Endothelial cell of umbilical vein (primary cell): ENCODE data around the gene PCMTD2. TPM values are rescaled to one million over a fixed set of nuclear protein-coding genes. Genes with fewer than 3 reads are reported as not detected.

Experiments
- BruUV-seq: library from RNA; stranded (reverse); fragments of 400-500 nt; replicated peaks from 2 replicates; lab custom pipeline; 2021; lab: Mats Ljungman, UMichigan
- CTCF ChIA-PET: fragments of 300-600, 350-600 bp; sonication (Branson Sonifier 250); formaldehyde crosslinking; loops from one replicate; lab custom pipeline; 2021; ENCODE audit warnings: antibody characterized with exemption, inconsistent platforms; lab: Charles Lee
- POLR2A ChIA-PET: fragments of 300-600, 350-600 bp; sonication (Branson Sonifier 250); formaldehyde crosslinking; loops from one replicate; lab custom pipeline; 2021; ENCODE audit warnings: antibody characterized with exemption, inconsistent platforms; lab: Charles Lee
- DNase-seq: peaks from one replicate; pipeline ENCODE4 v3.0.0-alpha.2; 2011; ENCODE audit warnings: low read depth, low spot score
- FAIRE-seq: peaks from 2 replicates; lab custom pipeline; 2011; peaks lifted over from hg19 to GRCh38; lab: Jason Lieb, UNC
- H2AFZ ChIP-seq: 2 replicates; pipeline ENCODE4 v1.6.0; 2012; ENCODE audit warnings: low read depth, low read length, control low read depth, inconsistent platforms
- H3K27ac ChIP-seq: 2 replicates; pipeline ENCODE4 v1.5.1; 2011; ENCODE audit warnings: low read depth, mild to moderate bottlenecking, control low read depth, low read length, moderate library complexity; ENCODE audit not compliant: insufficient read depth
- H3K27me3 ChIP-seq, 2 experiments: 2 replicates each; pipeline versions ENCODE4 v1.6.0 to v1.6.1; 2011; ENCODE audit warnings: low read length in 2 of 2, mixed read lengths in 1 of 2; ENCODE audit not compliant: control insufficient read depth in 2 of 2, insufficient read depth in 2 of 2
- H3K36me3 ChIP-seq, 2 experiments: 2 replicates in 1 of 2; 3 replicates in 1 of 2; pipeline ENCODE4 v1.5.1; 2011; ENCODE audit warnings: low read length in 2 of 2, mild to moderate bottlenecking in 1 of 2, moderate library complexity in 1 of 2; ENCODE audit not compliant: control insufficient read depth in 2 of 2, insufficient read depth in 2 of 2; ENCODE audit errors: extremely low read depth in 1 of 2
- H3K4me1 ChIP-seq: 3 replicates; pipeline ENCODE4 v1.5.1; 2011; ENCODE audit warnings: mild to moderate bottlenecking, low read length; ENCODE audit not compliant: control insufficient read depth, insufficient read depth; ENCODE audit errors: extremely low read depth
- H3K4me2 ChIP-seq: 2 replicates; pipeline ENCODE4 v1.6.1; 2011; ENCODE audit warnings: low read length, control low read depth, mixed read lengths; ENCODE audit not compliant: insufficient read depth
- H3K4me3 ChIP-seq, 3 experiments: fragments of 200-600 bp in 1 of 3; sonication (generic), shearing (Covaris generic) in 1 of 3; replicated peaks in 1 of 3; 2 replicates each; pipeline ENCODE4 v1.5.1; 2011 to 2016; ENCODE audit warnings: control low read depth in 3 of 3, low read length in 3 of 3, mild to moderate bottlenecking in 2 of 3, inconsistent platforms in 1 of 3, low read depth in 1 of 3, moderate library complexity in 1 of 3; ENCODE audit not compliant: insufficient read depth in 1 of 3
- H3K79me2 ChIP-seq: 2 replicates; pipeline ENCODE4 v1.6.0; 2012; ENCODE audit warnings: low read length, inconsistent platforms; ENCODE audit not compliant: control insufficient read depth, insufficient read depth
- H3K9ac ChIP-seq: replicated peaks from 2 replicates; pipeline ENCODE3; 2011; ENCODE audit warnings: low read length, control low read depth; ENCODE audit not compliant: insufficient read depth; ENCODE audit errors: extremely low read depth
- H3K9me1 ChIP-seq: replicated peaks from 3 replicates; pipeline ENCODE4 v1.6.0; 2011; ENCODE audit warnings: mild to moderate bottlenecking, low read length; ENCODE audit not compliant: control insufficient read depth, insufficient read depth; ENCODE audit errors: extremely low read depth
- H3K9me3 ChIP-seq: replicated peaks from 2 replicates; pipeline ENCODE4 v1.5.1; 2012; ENCODE audit warnings: low read length, inconsistent platforms; ENCODE audit not compliant: control insufficient read depth, insufficient read depth
- H4K20me1 ChIP-seq: replicated peaks from 2 replicates; pipeline ENCODE3; 2011; ENCODE audit warnings: mild to moderate bottlenecking, low read length; ENCODE audit not compliant: control insufficient read depth, insufficient read depth; ENCODE audit errors: extremely low read depth
- EZH2 ChIP-seq: IDR thresholded peaks from 2 replicates; pipeline ENCODE4 v1.6.1; 2012; ENCODE audit warnings: borderline replicate concordance, low read depth, mild to moderate bottlenecking, moderate library complexity, low read length, inconsistent platforms; ENCODE audit not compliant: severe bottlenecking
- FOS ChIP-seq: IDR thresholded peaks from 2 replicates; pipeline ENCODE4 v1.6.1; 2011; ENCODE audit warnings: mild to moderate bottlenecking, low read length, moderate library complexity, borderline replicate concordance; ENCODE audit not compliant: insufficient read depth
- GATA2 ChIP-seq: IDR thresholded peaks from 2 replicates; pipeline ENCODE4 v1.7.0; 2011; ENCODE audit warnings: low read depth, mild to moderate bottlenecking, moderate library complexity, mixed read lengths, low read length; ENCODE audit not compliant: insufficient read length, insufficient read depth
- JUN ChIP-seq: IDR thresholded peaks from 2 replicates; pipeline ENCODE4 v1.6.1; 2011; ENCODE audit warnings: borderline replicate concordance, low read depth; ENCODE audit not compliant: insufficient read length, insufficient read depth
- MYC ChIP-seq: IDR thresholded peaks from one replicate; pipeline ENCODE4 v1.6.1; 2011; ENCODE audit warnings: mild to moderate bottlenecking, low read depth, low read length
- POLR2A ChIP-seq: IDR thresholded peaks from 2 replicates; pipeline ENCODE4 v1.6.1; 2012; ENCODE audit warnings: low read depth, mild to moderate bottlenecking, control low read depth, low read length
- POLR2AphosphoS5 ChIP-seq: IDR thresholded peaks from 2 replicates; pipeline ENCODE4 v1.6.1; 2012; ENCODE audit warnings: low read depth, mild to moderate bottlenecking, control low read depth, low read length, moderate library complexity; ENCODE audit not compliant: insufficient read depth
- dilution Hi-C: fragments of 300-500 bp; cut with MboI; formaldehyde crosslinking; loops from one replicate; pipeline ENCODE4 v1.15.0; 2019; ENCODE audit warnings: low sequenced_read_pairs; ENCODE audit not compliant: extremely low pct_ligation_motif_present
- intact Hi-C: fragments of 100-400 bp; cut with micrococcal nuclease; formaldehyde crosslinking; loops from one replicate; pipeline ENCODE4 v1.10.0; 2022
- polyA plus RNA-seq, 4 experiments: library from polyadenylated mRNA; depleted of rRNA in 3 of 4; stranded (reverse) in 3 of 4; unstranded in 1 of 4; fragments of >200 nt; gene quantifications; 2 replicates each; pipeline versions ENCODE4 v1.2.1 to v1.2.3, GENCODE V29; 2011 to 2012; ENCODE audit warnings: missing spikeins in 1 of 4
- total RNA-seq: library from RNA; stranded (reverse); gene quantifications from 2 replicates; pipeline ENCODE4 v1.2.3, GENCODE V29; 2021
- TF ChIP-seq, protein P1 (sequence below): IDR thresholded peaks from 2 replicates; pipeline ENCODE4 v1.6.1; 2011; ENCODE audit not compliant: insufficient read depth, insufficient read length
- TF ChIP-seq, protein P2 (sequence below), 2 donors: IDR thresholded peaks; 1 replicate in 1 of 2; 2 replicates in 1 of 2; pipeline ENCODE4 v1.5.1; 2011; ENCODE audit warnings: low read length in 2 of 2, mild to moderate bottlenecking in 2 of 2, moderate library complexity in 2 of 2, control low read depth in 1 of 2, inconsistent platforms in 1 of 2, low read depth in 1 of 2; ENCODE audit not compliant: insufficient read depth in 1 of 2; ENCODE audit errors: extremely low read depth in 1 of 2

Gene PCMTD2
- total and polyA plus RNA-seq, 2 donors (not counting 3 experiments of a cell fraction or from before 2014, with no cell fraction given) = 27.4 to 45.7 TPM

DNA sequence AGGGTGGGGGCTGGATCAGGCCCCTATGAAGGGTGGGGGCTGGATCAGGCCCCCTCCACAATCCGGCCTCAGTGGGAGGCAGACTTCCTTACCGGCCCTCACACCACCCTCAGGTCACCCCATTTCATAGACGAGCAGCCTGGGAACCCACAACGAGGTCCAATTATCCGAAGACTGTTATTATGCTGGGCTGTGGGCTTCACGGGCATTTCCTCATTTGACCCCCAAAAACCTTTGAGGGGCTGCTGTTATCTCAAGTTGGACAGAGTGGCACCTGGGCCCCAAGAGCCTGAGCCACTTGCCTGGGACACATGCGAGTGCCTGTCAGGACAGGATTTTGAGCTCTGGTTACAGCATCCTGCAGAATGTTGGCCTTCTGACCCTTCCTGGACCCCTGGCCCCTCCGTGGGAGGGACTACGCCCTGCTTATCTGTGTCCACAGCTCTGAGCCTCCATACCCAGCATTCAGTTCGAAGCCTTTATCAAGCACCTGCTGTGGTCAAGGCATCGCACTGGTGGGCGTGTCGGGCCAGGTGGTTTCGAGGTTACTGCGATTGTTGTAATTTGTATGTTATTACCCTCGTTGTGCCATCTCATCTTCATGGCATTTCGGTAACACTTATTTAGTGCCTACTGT is 34.5 kb upstream of the PCMTD2 start:
- H3K79me2 ChIP-seq = no peaks in the 10 kb centered on the region
- CTCF ChIA-PET = no interaction called here
- no peaks in the 10 kb centered on the region for H3K9me1 ChIP-seq
- POLR2A ChIA-PET = no interaction called here
- TF ChIP-seq, protein P1, sequence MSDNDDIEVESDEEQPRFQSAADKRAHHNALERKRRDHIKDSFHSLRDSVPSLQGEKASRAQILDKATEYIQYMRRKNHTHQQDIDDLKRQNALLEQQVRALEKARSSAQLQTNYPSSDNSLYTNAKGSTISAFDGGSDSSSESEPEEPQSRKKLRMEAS = no peak
- TF ChIP-seq, protein P2, sequence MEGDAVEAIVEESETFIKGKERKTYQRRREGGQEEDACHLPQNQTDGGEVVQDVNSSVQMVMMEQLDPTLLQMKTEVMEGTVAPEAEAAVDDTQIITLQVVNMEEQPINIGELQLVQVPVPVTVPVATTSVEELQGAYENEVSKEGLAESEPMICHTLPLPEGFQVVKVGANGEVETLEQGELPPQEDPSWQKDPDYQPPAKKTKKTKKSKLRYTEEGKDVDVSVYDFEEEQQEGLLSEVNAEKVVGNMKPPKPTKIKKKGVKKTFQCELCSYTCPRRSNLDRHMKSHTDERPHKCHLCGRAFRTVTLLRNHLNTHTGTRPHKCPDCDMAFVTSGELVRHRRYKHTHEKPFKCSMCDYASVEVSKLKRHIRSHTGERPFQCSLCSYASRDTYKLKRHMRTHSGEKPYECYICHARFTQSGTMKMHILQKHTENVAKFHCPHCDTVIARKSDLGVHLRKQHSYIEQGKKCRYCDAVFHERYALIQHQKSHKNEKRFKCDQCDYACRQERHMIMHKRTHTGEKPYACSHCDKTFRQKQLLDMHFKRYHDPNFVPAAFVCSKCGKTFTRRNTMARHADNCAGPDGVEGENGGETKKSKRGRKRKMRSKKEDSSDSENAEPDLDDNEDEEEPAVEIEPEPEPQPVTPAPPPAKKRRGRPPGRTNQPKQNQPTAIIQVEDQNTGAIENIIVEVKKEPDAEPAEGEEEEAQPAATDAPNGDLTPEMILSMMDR (IDR thresholded peaks at IDR 0.05; ENCODE audit: extremely low read depth in 1 of 2, insufficient read depth in 1 of 2, low read depth in 1 of 2, low read length in 2 of 2) = no peak
- TF ChIP-seq JUN (no peak), MYC (no peak), EZH2 (no peak), POLR2AphosphoS5 (no peak), FOS (no peak), POLR2A (no peak), GATA2 (no peak)
- BruUV-seq = no TSS peak
- no peaks in the 10 kb centered on the region for H3K9me3 ChIP-seq
- no peak overlapping the region for H3K9ac ChIP-seq
- H4K20me1 ChIP-seq = no peaks in the 10 kb centered on the region
- intact Hi-C loops = no loop called here
- H3K27ac ChIP-seq = no peak overlapping the region
- H2AFZ ChIP-seq = no peak overlapping the region
- H3K4me2 ChIP-seq = no peak overlapping the region
- H3K4me3 ChIP-seq = no peak overlapping the region
- no peaks in the 10 kb centered on the region for H3K36me3 ChIP-seq
- dilution Hi-C loops = no loop called here
- no peaks in the 10 kb centered on the region for H3K27me3 ChIP-seq
- FAIRE-seq (no peak), DNase-seq (no peak)
- H3K4me1 ChIP-seq = peaks cover 6% of the 10 kb centered on the region
